ENCODE data around the gene CPA5. TPM values are rescaled to one million over a fixed set of nuclear protein-coding genes. Genes with fewer than 3 reads are reported as not detected.

CPA5 gene
- polyA plus RNA-seq, 2 donors: 0.01 to 0.04 TPM

DNA sequence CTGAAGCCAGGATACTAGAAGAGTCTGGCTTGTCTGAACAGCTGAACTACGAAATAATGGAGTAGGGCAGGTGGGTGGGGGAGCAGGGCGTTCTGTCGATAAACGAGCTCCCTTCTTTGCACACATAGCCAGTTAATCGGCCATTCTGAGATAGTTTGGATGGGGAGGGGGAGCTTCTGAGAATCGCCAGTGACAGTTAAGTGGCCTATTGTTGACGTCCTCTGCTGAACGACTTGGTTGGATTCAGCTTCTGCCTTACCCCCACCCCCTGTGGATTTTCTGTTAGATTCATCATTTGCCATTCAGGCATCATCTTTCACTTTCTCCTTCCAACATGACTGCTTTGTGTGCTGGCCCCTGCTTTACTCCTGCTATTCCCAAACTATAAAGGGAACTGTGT, 520 bp downstream of the CPA5 start:
- no peaks in the 10 kb centered on the region for H3K4me1 ChIP-seq (ENCODE audit: control insufficient read depth in 2 of 2, insufficient read depth in 2 of 2, low read length in 1 of 2)
- H3K27ac ChIP-seq (ENCODE audit: low read depth in 2 of 2, low read length in 1 of 2): no peak overlapping the region
- no peak overlapping the region for H3K4me3 ChIP-seq (ENCODE audit: low read depth in 1 of 2, low read length in 2 of 2)
- H3K27me3 ChIP-seq (ENCODE audit: control insufficient read depth in 1 of 2, insufficient read depth in 2 of 2, low read length in 2 of 2): no peaks in the 10 kb centered on the region
- no peaks in the 10 kb centered on the region for H3K9me3 ChIP-seq (ENCODE audit: control insufficient read depth in 2 of 2, insufficient read depth in 1 of 2, low read depth in 1 of 2, low read length in 1 of 2)
- no peaks in the 10 kb centered on the region for H3K36me3 ChIP-seq (ENCODE audit: control insufficient read depth in 2 of 2, insufficient read depth in 2 of 2, low read length in 1 of 2)
- 71 to 72% methylated on average over 8 of the region's 8 CpGs for WGBS, 2 donors

DNA sequence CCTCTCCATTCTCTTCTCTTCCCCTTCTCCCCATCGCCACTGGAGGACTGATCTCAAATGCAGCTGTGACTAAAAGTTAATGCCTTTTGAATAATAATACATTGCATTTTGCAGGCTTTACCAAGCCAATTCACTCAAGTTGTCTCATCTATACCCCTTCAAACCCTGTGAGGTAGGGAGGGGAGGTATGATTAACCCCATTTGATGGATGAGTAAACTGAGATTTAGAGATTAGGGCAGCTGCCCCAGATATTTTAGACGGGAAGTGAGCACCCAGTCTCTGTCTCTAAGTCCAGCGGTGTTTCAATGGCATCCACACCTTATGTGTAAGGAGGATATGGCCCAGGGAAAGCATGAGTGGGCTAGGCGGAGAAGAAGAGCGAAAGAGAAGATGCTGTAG, 1.1 kb downstream of the CPA5 start:
- Histone ChIP-seq H3K4me1 (ENCODE audit: control insufficient read depth in 2 of 2, insufficient read depth in 2 of 2, low read length in 1 of 2) (peaks cover 0 to under 1% of the 10 kb centered on the region in 2 donors), H3K9me3 (ENCODE audit: control insufficient read depth in 2 of 2, insufficient read depth in 1 of 2, low read depth in 1 of 2, low read length in 1 of 2) (no peaks in the 10 kb centered on the region), H3K4me3 (ENCODE audit: low read depth in 1 of 2, low read length in 2 of 2) (no peak overlapping the region), H3K27ac (ENCODE audit: low read depth in 2 of 2, low read length in 1 of 2) (no peak overlapping the region), H3K36me3 (ENCODE audit: control insufficient read depth in 2 of 2, insufficient read depth in 2 of 2, low read length in 1 of 2) (no peaks in the 10 kb centered on the region), H3K27me3 (ENCODE audit: control insufficient read depth in 1 of 2, insufficient read depth in 2 of 2, low read length in 2 of 2) (no peaks in the 10 kb centered on the region)
- WGBS, 2 donors: 86 to 92% methylated on average over 5 of the region's 5 CpGs

DNA sequence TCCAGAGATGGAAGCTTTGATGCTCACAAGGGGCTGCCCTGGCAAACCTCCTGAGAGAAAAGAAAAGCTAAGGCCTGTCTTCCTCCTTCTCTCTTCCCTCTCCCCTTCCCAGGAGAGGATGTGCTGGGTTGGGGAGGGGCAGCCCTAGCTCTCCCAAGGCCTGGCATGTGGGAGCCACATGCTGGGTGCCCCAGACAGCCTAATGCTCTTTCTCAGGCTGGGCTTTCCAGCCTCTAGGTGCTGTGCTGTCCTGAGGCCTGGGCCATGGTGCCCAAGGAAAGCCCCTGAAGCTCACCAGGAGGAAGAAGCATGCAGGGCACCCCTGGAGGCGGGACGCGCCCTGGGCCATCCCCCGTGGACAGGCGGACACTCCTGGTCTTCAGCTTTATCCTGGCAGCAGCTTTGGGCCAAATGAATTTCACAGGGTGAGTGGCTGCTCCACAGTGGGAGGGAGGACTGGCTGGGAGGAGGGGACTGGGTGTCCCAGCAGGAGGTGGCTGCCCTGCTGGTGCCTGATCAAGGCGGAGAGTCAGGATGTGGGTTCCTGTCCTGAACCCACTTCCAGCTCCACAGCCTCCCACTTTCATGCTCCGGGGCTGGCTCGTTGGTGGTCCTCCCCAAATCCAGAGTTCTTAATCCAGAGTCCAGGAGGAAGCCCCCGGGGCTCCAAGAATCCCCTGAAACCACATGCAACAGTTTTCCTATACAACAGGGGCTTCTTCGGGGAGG, 1.7 kb downstream of the CPA5 start:
- no peaks in the 10 kb centered on the region for H3K36me3 ChIP-seq (ENCODE audit: control insufficient read depth in 2 of 2, insufficient read depth in 2 of 2, low read length in 1 of 2)
- peaks cover 0 to 4% of the 10 kb centered on the region in 2 donors for H3K4me1 ChIP-seq (ENCODE audit: control insufficient read depth in 2 of 2, insufficient read depth in 2 of 2, low read length in 1 of 2)
- H3K9me3 ChIP-seq (ENCODE audit: control insufficient read depth in 2 of 2, insufficient read depth in 1 of 2, low read depth in 1 of 2, low read length in 1 of 2): no peaks in the 10 kb centered on the region
- no peak overlapping the region for H3K27ac ChIP-seq (ENCODE audit: low read depth in 2 of 2, low read length in 1 of 2)
- H3K4me3 ChIP-seq (ENCODE audit: low read depth in 1 of 2, low read length in 2 of 2): no peak overlapping the region
- 86 to 97% methylated on average over 10 of the region's 10 CpGs for WGBS, 2 donors
- no peaks in the 10 kb centered on the region for H3K27me3 ChIP-seq (ENCODE audit: control insufficient read depth in 1 of 2, insufficient read depth in 2 of 2, low read length in 2 of 2)

DNA sequence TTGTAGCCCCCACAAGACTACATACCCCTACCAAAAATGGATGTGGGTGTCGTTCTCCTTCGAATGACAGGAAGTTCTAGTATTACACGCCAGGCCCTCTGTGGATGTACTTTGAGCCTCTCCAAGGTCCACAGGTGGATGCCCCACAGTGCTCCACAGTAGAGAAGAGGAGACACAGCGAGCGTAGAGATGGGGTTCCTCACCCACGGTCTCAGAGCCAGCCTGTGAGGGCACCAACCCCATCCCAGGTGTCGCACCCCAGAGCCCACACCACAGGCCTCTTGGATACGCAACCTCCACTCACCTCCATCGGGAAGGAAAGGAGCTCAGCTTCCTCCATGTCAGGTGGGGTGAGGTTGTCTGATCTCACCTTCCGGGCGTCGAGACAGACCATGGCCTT, 2.3 kb downstream of the CPA5 start:
- WGBS, 2 donors: 85 to 92% methylated on average over 12 of the region's 12 CpGs
- Histone ChIP-seq H3K9me3 (ENCODE audit: control insufficient read depth in 2 of 2, insufficient read depth in 1 of 2, low read depth in 1 of 2, low read length in 1 of 2) (no peaks in the 10 kb centered on the region), H3K4me1 (ENCODE audit: control insufficient read depth in 2 of 2, insufficient read depth in 2 of 2, low read length in 1 of 2) (peaks cover 0 to 8% of the 10 kb centered on the region in 2 donors), H3K4me3 (ENCODE audit: low read depth in 1 of 2, low read length in 2 of 2) (no peak overlapping the region), H3K27ac (ENCODE audit: low read depth in 2 of 2, low read length in 1 of 2) (no peak overlapping the region), H3K27me3 (ENCODE audit: control insufficient read depth in 1 of 2, insufficient read depth in 2 of 2, low read length in 2 of 2) (no peaks in the 10 kb centered on the region), H3K36me3 (ENCODE audit: control insufficient read depth in 2 of 2, insufficient read depth in 2 of 2, low read length in 1 of 2) (no peaks in the 10 kb centered on the region)

DNA sequence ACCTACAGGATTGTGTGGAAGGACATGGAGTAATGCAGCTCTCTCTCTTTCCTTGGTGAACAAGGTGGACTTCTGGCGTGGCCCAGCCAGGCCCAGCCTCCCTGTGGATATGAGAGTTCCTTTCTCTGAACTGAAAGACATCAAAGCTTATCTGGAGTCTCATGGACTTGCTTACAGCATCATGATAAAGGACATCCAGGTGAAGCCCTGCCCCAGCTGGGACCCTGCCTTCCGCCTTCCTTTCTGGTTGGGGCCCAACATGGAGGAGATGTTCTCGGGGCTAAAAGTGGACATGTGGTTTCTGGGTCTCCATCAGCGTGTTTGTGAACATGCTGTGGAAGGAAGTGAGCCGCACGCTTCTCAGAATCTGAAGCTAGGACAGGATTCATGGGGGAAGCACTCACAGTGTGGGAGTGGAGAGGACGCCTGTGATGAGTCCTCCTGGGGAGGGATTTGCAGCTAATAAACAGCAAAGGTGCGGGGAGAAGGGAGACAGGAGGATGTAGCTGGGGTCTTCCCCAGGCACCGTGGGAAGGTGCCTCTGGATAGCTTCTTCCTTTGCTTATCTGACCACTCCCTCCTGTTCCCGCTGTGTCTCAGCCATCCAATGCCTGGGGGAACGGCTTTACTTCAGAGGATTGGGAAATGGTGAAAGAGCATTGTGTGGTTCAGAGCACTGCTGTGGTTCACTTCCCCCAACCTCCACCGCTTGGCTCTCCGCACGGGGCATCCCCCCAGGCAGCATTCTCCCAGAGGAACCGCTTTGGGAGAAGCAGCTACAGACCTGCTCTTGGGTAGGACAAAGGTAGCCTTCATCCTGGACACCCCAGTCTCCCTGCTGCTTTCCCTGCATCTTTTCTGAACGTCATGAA, 5.5 kb downstream of the CPA5 start:
- no peak overlapping the region for H3K4me3 ChIP-seq (ENCODE audit: low read depth in 1 of 2, low read length in 2 of 2)
- no peaks in the 10 kb centered on the region for H3K9me3 ChIP-seq (ENCODE audit: control insufficient read depth in 2 of 2, insufficient read depth in 1 of 2, low read depth in 1 of 2, low read length in 1 of 2)
- H3K4me1 ChIP-seq (ENCODE audit: control insufficient read depth in 2 of 2, insufficient read depth in 2 of 2, low read length in 1 of 2): peaks cover 0 to 8% of the 10 kb centered on the region in 2 donors
- H3K27me3 ChIP-seq (ENCODE audit: control insufficient read depth in 1 of 2, insufficient read depth in 2 of 2, low read length in 2 of 2): no peaks in the 10 kb centered on the region
- 50 to 73% methylated on average over 16 of the region's 16 CpGs for WGBS, 2 donors
- H3K27ac ChIP-seq (ENCODE audit: low read depth in 2 of 2, low read length in 1 of 2): peak overlapping the region; percentile 11 to 44
- no peaks in the 10 kb centered on the region for H3K36me3 ChIP-seq (ENCODE audit: control insufficient read depth in 2 of 2, insufficient read depth in 2 of 2, low read length in 1 of 2)

DNA sequence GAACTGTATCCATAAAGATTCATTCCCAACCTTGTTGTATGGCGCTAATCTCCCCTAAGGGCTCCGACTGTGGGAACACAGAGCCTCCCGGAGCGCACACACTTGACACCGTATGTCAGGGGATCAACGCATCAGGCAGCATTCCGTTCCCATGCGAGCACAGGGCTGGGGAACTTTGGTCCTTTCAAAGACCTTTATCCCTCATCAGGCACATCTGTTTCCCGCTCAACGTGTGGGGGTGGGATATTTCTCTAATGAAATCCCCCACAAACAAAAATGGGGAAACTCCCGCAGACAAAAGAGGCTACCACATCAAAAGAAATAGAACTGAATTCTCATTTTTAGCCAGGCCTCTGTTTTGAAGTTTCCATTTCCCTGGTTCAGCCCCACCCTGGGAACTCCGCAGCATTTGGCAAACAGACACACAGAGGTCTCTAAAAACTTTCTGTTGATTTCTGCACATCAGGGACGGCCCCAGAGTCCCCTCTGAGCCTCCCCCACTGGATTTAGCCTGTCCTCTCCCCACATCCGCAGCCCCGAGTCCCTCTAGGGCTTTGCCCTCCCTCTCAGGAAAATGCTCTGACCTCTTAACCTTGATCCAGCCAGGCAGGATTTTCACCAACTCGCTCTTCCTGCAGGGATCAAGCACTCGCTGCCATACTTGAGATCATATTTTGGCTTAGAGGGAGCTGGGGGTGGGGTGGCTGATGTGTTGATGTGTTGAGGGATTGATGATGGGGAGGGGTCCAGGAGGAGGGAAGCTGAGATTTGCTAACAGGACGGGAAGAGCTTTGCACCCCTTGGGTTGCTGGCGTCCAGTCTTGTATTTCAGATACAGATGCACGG, 6.6 kb downstream of the CPA5 start:
- H3K36me3 ChIP-seq (ENCODE audit: control insufficient read depth in 2 of 2, insufficient read depth in 2 of 2, low read length in 1 of 2): no peaks in the 10 kb centered on the region
- WGBS, 2 donors: 30 to 52% methylated on average over 20 of the region's 20 CpGs
- H3K27me3 ChIP-seq (ENCODE audit: control insufficient read depth in 1 of 2, insufficient read depth in 2 of 2, low read length in 2 of 2): no peaks in the 10 kb centered on the region
- no peaks in the 10 kb centered on the region for H3K9me3 ChIP-seq (ENCODE audit: control insufficient read depth in 2 of 2, insufficient read depth in 1 of 2, low read depth in 1 of 2, low read length in 1 of 2)
- H3K4me1 ChIP-seq (ENCODE audit: control insufficient read depth in 2 of 2, insufficient read depth in 2 of 2, low read length in 1 of 2): peaks cover 4 to 12% of the 10 kb centered on the region in 2 donors
- H3K4me3 ChIP-seq (ENCODE audit: low read depth in 1 of 2, low read length in 2 of 2): no peak overlapping the region
- peak overlapping the region; percentile 25 to 36 for H3K27ac ChIP-seq (ENCODE audit: low read depth in 2 of 2, low read length in 1 of 2)

DNA sequence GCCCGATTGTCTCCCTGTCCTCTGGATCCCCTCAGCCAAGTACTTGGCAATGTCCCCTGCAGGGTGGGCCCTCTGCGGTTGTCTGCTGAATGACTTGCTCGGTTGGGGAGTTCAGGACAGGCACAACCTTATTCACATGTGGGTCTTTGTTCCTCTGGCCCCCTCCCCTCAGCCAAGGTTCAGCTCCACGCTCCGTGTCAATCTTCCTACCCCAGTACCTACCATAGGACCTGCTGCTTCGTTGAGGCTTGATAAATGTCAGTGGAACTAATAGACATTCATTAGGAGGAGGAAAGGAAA, 7.1 kb downstream of the CPA5 start:
- H3K4me1 ChIP-seq (ENCODE audit: control insufficient read depth in 2 of 2, insufficient read depth in 2 of 2, low read length in 1 of 2): peaks cover 6 to 18% of the 10 kb centered on the region in 2 donors
- no peaks in the 10 kb centered on the region for H3K9me3 ChIP-seq (ENCODE audit: control insufficient read depth in 2 of 2, insufficient read depth in 1 of 2, low read depth in 1 of 2, low read length in 1 of 2)
- H3K27me3 ChIP-seq (ENCODE audit: control insufficient read depth in 1 of 2, insufficient read depth in 2 of 2, low read length in 2 of 2): no peaks in the 10 kb centered on the region
- H3K36me3 ChIP-seq (ENCODE audit: control insufficient read depth in 2 of 2, insufficient read depth in 2 of 2, low read length in 1 of 2): no peaks in the 10 kb centered on the region
- no peak overlapping the region for H3K4me3 ChIP-seq (ENCODE audit: low read depth in 1 of 2, low read length in 2 of 2)
- peak overlapping the region in 1 of 2 donors; percentile 54 for H3K27ac ChIP-seq (ENCODE audit: low read depth in 2 of 2, low read length in 1 of 2)
- whole genome bisulfite sequencing, 2 donors: 70 to 73% methylated on average over 6 of the region's 6 CpGs

DNA sequence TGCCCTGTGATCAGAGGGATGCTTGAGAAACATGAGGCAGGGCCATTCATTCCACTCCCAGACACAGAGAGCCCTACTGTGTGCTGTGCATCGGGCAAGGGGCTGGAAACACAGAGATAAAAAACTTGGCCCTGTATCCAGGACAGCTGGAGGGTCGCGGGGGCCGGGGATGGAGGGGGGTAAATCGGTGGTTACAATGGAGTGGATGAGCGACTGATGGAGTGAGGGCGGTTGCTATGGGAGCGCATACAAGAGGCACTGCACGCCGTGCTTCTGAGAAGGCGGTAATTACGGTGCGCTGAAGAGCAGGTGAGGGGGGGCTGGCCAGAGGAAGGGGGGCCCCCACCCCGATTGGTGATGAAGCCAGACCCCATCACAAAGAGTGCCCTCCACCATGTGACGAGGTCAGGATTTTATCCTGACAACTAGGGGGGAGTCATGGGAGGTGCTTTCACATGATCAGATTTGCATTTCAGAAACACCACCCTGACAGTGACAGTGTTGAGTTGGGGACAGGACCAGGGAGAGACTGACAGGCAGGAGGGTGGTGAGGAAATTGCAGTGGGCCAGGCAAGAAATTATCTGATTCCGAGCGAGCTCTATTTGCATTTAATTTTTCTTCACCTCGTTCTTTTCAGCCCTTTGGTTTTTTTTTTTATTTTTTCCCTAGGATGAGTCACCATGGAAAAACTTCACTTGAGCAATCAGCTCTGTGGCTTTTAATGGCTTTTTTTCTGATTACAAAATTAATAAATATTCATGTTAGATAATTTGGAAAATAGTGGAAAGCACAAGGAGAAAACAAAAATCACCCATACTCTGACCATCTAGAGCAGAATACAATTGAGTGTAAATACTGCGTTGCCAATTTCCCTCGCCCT, 7.8 kb downstream of the CPA5 start:
- no peaks in the 10 kb centered on the region for H3K27me3 ChIP-seq (ENCODE audit: control insufficient read depth in 1 of 2, insufficient read depth in 2 of 2, low read length in 2 of 2)
- 47 to 51% methylated on average over 20 of the region's 20 CpGs for WGBS, 2 donors

DNA sequence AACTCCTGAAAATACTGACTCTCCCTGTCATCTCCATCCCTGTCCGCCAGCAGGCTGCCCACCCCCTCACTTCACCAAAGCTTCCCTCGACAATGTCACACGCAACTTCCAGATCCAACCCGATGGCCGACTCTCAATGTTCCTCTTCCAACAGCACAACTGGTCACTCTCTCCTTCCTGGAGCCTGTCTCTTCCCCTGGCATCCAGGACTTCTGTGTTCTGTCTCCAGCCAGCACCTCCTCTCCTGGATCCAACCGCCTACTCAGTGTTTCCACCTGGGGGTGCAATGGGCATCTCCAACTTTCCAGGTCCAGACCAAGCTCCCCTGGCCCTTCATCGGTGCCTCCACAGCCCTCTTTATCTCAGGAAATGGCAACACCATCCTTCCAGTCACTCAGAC, 8.6 kb downstream of the CPA5 start:
- 88 to 93% methylated on average over 7 of the region's 7 CpGs for WGBS, 2 donors
- Histone ChIP-seq H3K4me1 (ENCODE audit: control insufficient read depth in 2 of 2, insufficient read depth in 2 of 2, low read length in 1 of 2) (peaks cover 8 to 19% of the 10 kb centered on the region in 2 donors), H3K9me3 (ENCODE audit: control insufficient read depth in 2 of 2, insufficient read depth in 1 of 2, low read depth in 1 of 2, low read length in 1 of 2) (no peaks in the 10 kb centered on the region), H3K36me3 (ENCODE audit: control insufficient read depth in 2 of 2, insufficient read depth in 2 of 2, low read length in 1 of 2) (no peaks in the 10 kb centered on the region), H3K4me3 (ENCODE audit: low read depth in 1 of 2, low read length in 2 of 2) (no peak overlapping the region), H3K27ac (ENCODE audit: low read depth in 2 of 2, low read length in 1 of 2) (peak overlapping the region; percentile 28 to 35), H3K27me3 (ENCODE audit: control insufficient read depth in 1 of 2, insufficient read depth in 2 of 2, low read length in 2 of 2) (no peaks in the 10 kb centered on the region)

More for the DNA sequence above, 7.8 kb downstream of the CPA5 start:
- Histone ChIP-seq H3K4me1 (ENCODE audit: control insufficient read depth in 2 of 2, insufficient read depth in 2 of 2, low read length in 1 of 2) (peaks cover 8 to 19% of the 10 kb centered on the region in 2 donors), H3K9me3 (ENCODE audit: control insufficient read depth in 2 of 2, insufficient read depth in 1 of 2, low read depth in 1 of 2, low read length in 1 of 2) (no peaks in the 10 kb centered on the region), H3K27ac (ENCODE audit: low read depth in 2 of 2, low read length in 1 of 2) (peak overlapping the region in 1 of 2 donors; percentile 54), H3K4me3 (ENCODE audit: low read depth in 1 of 2, low read length in 2 of 2) (no peak overlapping the region), H3K36me3 (ENCODE audit: control insufficient read depth in 2 of 2, insufficient read depth in 2 of 2, low read length in 1 of 2) (no peaks in the 10 kb centered on the region)

All from esophagus (tissue), 2 donors.